Measurements from ENCODE around the gene ASIC3. TPM values are rescaled to one million over a fixed set of nuclear protein-coding genes. Genes with fewer than 3 reads are reported as not detected.

The ASIC3 gene
- total RNA-seq, 1 experiment from 2014 or later = 13.6 TPM

DNA sequence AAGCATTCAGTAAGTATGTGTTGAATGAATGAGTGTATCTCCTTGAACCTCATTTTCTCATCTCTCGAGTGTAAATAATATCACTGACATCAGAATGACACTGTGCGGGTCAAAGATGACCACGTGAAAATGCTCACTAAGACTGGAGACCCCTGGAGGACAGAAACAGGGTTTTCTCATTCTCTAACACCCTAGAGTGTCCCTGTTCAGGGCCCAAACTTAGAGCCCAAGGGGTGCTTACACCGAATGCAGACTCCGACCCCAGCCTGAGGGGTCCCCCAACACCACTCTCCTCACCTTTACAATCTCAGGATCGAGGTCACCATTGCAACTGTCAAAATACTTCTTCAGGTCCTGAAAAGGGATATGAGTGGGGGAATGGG, 7.9 kb downstream of the ASIC3 start:
- BruUV-seq (replicated peaks) = no TSS peak
- Mint-ChIP-seq H3K4me3 (ENCODE audit: low read depth, unreplicated experiment) (peak overlapping the region; percentile 94), H3K27me3 (ENCODE audit: unreplicated experiment) (no peaks in the 10 kb centered on the region), H3K4me1 (ENCODE audit: low read depth, unreplicated experiment) (peaks cover 25% of the 10 kb centered on the region), H3K9me3 (ENCODE audit: low read depth, unreplicated experiment) (no peaks in the 10 kb centered on the region), H3K36me3 (ENCODE audit: insufficient read depth, unreplicated experiment) (peaks cover 51% of the 10 kb centered on the region), H3K27ac (ENCODE audit: unreplicated experiment) (peak overlapping the region; percentile 67)
- TF ChIP-seq, protein P1, sequence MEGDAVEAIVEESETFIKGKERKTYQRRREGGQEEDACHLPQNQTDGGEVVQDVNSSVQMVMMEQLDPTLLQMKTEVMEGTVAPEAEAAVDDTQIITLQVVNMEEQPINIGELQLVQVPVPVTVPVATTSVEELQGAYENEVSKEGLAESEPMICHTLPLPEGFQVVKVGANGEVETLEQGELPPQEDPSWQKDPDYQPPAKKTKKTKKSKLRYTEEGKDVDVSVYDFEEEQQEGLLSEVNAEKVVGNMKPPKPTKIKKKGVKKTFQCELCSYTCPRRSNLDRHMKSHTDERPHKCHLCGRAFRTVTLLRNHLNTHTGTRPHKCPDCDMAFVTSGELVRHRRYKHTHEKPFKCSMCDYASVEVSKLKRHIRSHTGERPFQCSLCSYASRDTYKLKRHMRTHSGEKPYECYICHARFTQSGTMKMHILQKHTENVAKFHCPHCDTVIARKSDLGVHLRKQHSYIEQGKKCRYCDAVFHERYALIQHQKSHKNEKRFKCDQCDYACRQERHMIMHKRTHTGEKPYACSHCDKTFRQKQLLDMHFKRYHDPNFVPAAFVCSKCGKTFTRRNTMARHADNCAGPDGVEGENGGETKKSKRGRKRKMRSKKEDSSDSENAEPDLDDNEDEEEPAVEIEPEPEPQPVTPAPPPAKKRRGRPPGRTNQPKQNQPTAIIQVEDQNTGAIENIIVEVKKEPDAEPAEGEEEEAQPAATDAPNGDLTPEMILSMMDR (IDR thresholded peaks at IDR 0.05; ENCODE audit: unreplicated experiment) = no peak
- intact Hi-C loops (cut with micrococcal nuclease; ENCODE audit: unreplicated experiment) = no loop called here
- CTCF ChIA-PET = no interaction called here
- DNase-seq = no peak

DNA sequence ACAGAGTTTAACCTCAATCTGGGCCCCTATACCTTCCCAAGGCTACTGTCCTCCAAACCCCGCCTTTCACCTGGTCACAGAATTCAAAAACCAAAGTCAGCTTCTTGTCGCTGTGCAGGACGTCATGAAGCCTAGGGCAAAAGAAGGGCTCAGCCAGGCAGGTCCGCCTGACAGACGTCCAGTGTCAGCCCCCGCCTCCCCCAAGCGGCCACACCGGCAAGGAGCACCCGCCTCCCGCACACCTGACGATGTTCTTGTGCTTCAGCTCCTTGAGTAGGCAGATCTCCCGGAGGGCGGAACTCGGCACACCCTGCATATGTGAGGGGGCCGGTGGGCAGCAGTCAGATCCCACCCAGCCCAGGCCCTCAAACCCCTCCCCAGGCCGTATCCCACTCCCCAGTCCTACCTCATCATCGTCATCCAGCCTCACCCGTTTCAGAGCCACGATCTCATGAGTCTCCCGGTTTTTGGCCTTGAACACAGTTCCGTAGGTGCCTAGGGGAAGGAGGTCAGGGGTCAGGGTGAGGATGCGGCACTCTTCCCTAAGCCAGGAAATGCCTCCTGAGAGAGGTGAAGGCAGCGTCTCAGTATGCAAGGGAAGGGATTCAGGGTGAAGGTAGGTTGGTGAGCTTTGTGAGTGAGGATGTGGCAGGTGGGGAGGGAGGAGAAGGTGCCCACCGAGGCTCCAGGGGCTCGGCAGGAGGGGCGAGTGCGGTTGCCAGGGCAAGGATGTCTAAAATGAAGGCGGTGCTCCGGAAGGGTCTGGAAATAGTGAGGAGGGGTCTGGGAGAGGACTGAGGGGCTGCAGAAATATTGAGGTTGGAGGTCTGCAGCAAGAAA, 8.6 kb downstream of the ASIC3 start:
- peak overlapping the region; percentile 67 for H3K27ac Mint-ChIP-seq (ENCODE audit: unreplicated experiment)
- no TSS peak for BruUV-seq (replicated peaks)
- peaks cover 57% of the 10 kb centered on the region for H3K36me3 Mint-ChIP-seq (ENCODE audit: insufficient read depth, unreplicated experiment)
- TF ChIP-seq, protein P1 (IDR thresholded peaks at IDR 0.05; ENCODE audit: unreplicated experiment) = no peak
- intact Hi-C loops (cut with micrococcal nuclease; ENCODE audit: unreplicated experiment) = no loop called here
- H3K4me1 Mint-ChIP-seq (ENCODE audit: low read depth, unreplicated experiment) = peaks cover 32% of the 10 kb centered on the region
- H3K27me3 Mint-ChIP-seq (ENCODE audit: unreplicated experiment) = no peaks in the 10 kb centered on the region
- H3K4me3 Mint-ChIP-seq (ENCODE audit: low read depth, unreplicated experiment) = peak overlapping the region; percentile 94
- no peak for DNase-seq
- CTCF ChIA-PET = interaction anchor here (2.0 kb wide), 1 partner anchor 29 kb away, joined by 13 read pairs; the partner anchor contains the start of gene ABCB8
- no peaks in the 10 kb centered on the region for H3K9me3 Mint-ChIP-seq (ENCODE audit: low read depth, unreplicated experiment)

DNA sequence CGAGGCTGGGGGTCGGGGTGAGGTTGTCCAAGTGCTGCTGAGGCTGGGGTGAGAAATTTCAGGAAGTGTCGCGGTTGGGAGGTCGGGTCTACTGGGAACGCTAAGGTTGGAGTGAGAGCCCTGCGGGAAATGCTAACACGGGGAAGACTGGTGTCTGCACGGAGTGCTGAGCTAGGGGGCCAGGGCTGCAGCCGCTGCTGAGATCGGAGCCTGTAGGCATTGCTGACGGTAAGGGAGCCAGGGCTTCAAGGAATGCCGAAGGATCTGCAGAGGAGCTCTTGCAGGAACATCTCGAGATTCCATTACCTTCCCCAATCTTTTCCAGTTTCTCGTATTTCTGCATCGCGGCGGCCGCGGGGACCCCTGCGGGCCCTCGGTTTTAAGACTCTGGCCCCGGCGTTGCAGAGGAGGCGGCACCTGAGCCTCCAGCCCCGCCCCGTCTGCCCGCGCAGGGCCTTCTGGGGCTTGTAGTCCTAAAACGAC, 9.2 kb downstream of the ASIC3 start, which contains the start of gene CDK5:
Gene CDK5 (minus strand): TSS at position 392 of the 483 bp plus-strand sequence. CDS start 49 bp downstream, at position 343.
- peaks cover 33% of the 10 kb centered on the region for H3K4me1 Mint-ChIP-seq (ENCODE audit: low read depth, unreplicated experiment)
- no TSS peak for BruUV-seq (replicated peaks)
- peak within 1 kb of the TSS; percentile 67 for H3K27ac Mint-ChIP-seq (ENCODE audit: unreplicated experiment)
- CTCF ChIA-PET = interaction anchor here (2.0 kb wide), 1 partner anchor 29 kb away, joined by 13 read pairs; the partner anchor contains the start of gene ABCB8
- no peaks in the 10 kb centered on the region for H3K9me3 Mint-ChIP-seq (ENCODE audit: low read depth, unreplicated experiment)
- TF ChIP-seq, protein P1 (IDR thresholded peaks at IDR 0.05; ENCODE audit: unreplicated experiment) = no peak
- peaks cover 63% of the 10 kb centered on the region for H3K36me3 Mint-ChIP-seq (ENCODE audit: insufficient read depth, unreplicated experiment)
- intact Hi-C loops (cut with micrococcal nuclease; ENCODE audit: unreplicated experiment) = no loop called here
- H3K27me3 Mint-ChIP-seq (ENCODE audit: unreplicated experiment) = no peaks in the 10 kb centered on the region
- no peak for DNase-seq
- peak within 1 kb of the TSS; percentile 94 for H3K4me3 Mint-ChIP-seq (ENCODE audit: low read depth, unreplicated experiment)

DNA sequence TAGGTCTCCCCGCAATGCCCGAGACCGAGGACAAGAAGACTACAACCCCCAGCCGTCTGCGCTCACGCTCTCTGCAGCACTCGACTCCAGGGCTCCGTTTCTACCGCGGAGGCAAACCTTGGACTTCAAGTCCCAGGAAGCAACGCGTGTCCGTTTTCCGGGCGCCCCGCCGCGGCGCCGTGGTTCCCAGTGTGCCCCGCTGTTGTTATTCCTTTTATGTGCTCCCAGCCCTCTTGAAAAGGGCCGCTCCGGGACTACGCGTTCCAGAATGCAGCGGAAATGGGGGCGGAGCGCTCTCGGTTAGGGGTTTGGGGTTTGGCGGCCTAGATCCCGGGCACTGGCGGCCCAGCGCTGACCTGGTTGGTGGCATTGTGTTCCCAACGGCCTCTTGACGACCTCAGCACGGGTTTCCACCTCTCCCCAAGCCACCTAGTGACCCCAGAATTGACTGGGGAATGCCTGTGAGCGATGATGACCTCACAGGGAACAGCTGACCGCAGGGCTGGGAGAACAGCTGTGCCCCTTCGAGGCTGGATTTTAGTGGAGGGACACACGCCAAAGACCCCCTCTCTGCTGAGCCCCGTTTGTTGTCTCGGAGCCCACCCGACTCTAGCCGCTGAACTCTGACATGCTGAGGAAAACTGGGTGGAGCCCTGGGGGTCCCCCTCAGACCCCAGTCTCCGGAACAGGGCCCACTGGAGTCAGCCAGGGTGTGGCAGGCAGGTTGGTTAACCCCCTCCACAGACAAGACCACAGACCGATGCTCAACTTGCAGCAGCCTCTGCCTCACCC, 9.9 kb downstream of the ASIC3 start:
- BruUV-seq (replicated peaks) = TSS peak; percentile 55
- peaks cover 33% of the 10 kb centered on the region for H3K4me1 Mint-ChIP-seq (ENCODE audit: low read depth, unreplicated experiment)
- CTCF ChIA-PET = interaction anchor here (1.2 to 2.0 kb wide), 2 partner anchors 8 to 30 kb away, joined by 3 to 13 read pairs; partner anchors contain the start of gene ABCB8

More for the DNA sequence above, 9.9 kb downstream of the ASIC3 start:
- Mint-ChIP-seq H3K27me3 (ENCODE audit: unreplicated experiment) (no peaks in the 10 kb centered on the region), H3K9me3 (ENCODE audit: low read depth, unreplicated experiment) (no peaks in the 10 kb centered on the region), H3K27ac (ENCODE audit: unreplicated experiment) (peak overlapping the region; percentile 67), H3K4me3 (ENCODE audit: low read depth, unreplicated experiment) (peak overlapping the region; percentile 94), H3K36me3 (ENCODE audit: insufficient read depth, unreplicated experiment) (peaks cover 70% of the 10 kb centered on the region)
- peak; percentile 96 for DNase-seq
- TF ChIP-seq, protein P1 (IDR thresholded peaks at IDR 0.05; ENCODE audit: unreplicated experiment) = no peak
- intact Hi-C loops (cut with micrococcal nuclease; ENCODE audit: unreplicated experiment) = loop anchor here (1.0 kb wide), 1 partner anchor 30 kb away; the partner anchor contains the start of gene ABCB8
